Panc1 (cell line): Measurements from ENCODE around the gene FAM83F. TPM values are rescaled to one million over a fixed set of nuclear protein-coding genes. Genes with fewer than 3 reads are reported as not detected.

ENCODE experiments used
- ATAC-seq: fragments of 200-7000 bp; cut with Tn5 transposase; 2 replicates; pipeline ENCODE4 v1.9.1; 2020; ENCODE audit warnings: mild to moderate bottlenecking, moderate library complexity
- BruUV-seq: library from RNA; stranded (reverse); fragments of 400-500 nt; replicated peaks from 2 replicates; lab custom pipeline; 2021; lab: Mats Ljungman, UMichigan
- CTCF ChIA-PET: fragments of 300-600 bp; sonication (Branson Sonifier 250); formaldehyde crosslinking; loops from one replicate; lab custom pipeline; 2022; ENCODE audit warnings: antibody characterized with exemption; lab: Charles Lee
- POLR2A ChIA-PET: fragments of 300-600 bp; sonication (Branson Sonifier 250); formaldehyde crosslinking; loops from one replicate; lab custom pipeline; 2022; ENCODE audit warnings: antibody characterized with exemption; lab: Charles Lee
- DNase-seq: peaks from one replicate; pipeline ENCODE4 v3.0.0-alpha.2; 2010; ENCODE audit warnings: low read depth, low spot score
- H3K27ac ChIP-seq: 2 replicates; pipeline ENCODE4 v1.5.1; 2011; ENCODE audit warnings: mild to moderate bottlenecking, low read length, inconsistent platforms
- H3K27me3 ChIP-seq: fragments of 200-500 bp; sonication (Bioruptor generic); 2 replicates; pipeline ENCODE4 v1.6.0; 2014; ENCODE audit warnings: low read length, inconsistent platforms; ENCODE audit not compliant: control insufficient read depth, insufficient read depth
- H3K36me3 ChIP-seq: fragments of 200-500 bp; sonication (Bioruptor generic); 2 replicates; pipeline ENCODE4 v1.5.1; 2014; ENCODE audit warnings: inconsistent platforms, mild to moderate bottlenecking, low read length, moderate library complexity; ENCODE audit not compliant: control insufficient read depth, insufficient read depth
- H3K4me1 ChIP-seq: 2 replicates; pipeline ENCODE4 v1.5.1; 2011; ENCODE audit warnings: inconsistent platforms, mild to moderate bottlenecking, low read length, moderate library complexity; ENCODE audit not compliant: control insufficient read depth, insufficient read depth
- H3K4me3 ChIP-seq, 2 experiments: 2 replicates each; pipeline ENCODE4 v1.5.1; 2011 to 2012; ENCODE audit warnings: low read depth in 2 of 2, low read length in 2 of 2, mild to moderate bottlenecking in 2 of 2, inconsistent platforms in 1 of 2, moderate library complexity in 1 of 2
- H3K9me3 ChIP-seq: fragments of 200-500 bp; sonication (Bioruptor generic); 2 replicates; pipeline ENCODE4 v1.5.1; 2014; ENCODE audit warnings: low read depth, mild to moderate bottlenecking, inconsistent platforms, low read length, moderate library complexity; ENCODE audit not compliant: control insufficient read depth, insufficient read depth
- CTCF ChIP-seq: fragments of 450-650 bp; IDR thresholded peaks from 2 replicates; pipeline ENCODE4 v1.5.1; 2017; ENCODE audit warnings: mild to moderate bottlenecking
- POLR2AphosphoS5 ChIP-seq: IDR thresholded peaks from 2 replicates; pipeline ENCODE4 v1.6.1; 2012; ENCODE audit warnings: mild to moderate bottlenecking, low read depth, low read length, moderate library complexity
- REST ChIP-seq, 2 experiments: IDR thresholded peaks; 2 replicates each; pipeline ENCODE4 v1.6.1; 2011 to 2012; ENCODE audit warnings: low read depth in 2 of 2, control low read depth in 1 of 2, low read length in 1 of 2, mild to moderate bottlenecking in 1 of 2, moderate library complexity in 1 of 2; ENCODE audit not compliant: insufficient read depth in 1 of 2
- SIN3A ChIP-seq: IDR thresholded peaks from 2 replicates; pipeline ENCODE4 v1.6.1; 2012; ENCODE audit warnings: low read depth, mild to moderate bottlenecking, low read length, moderate library complexity, borderline replicate concordance; ENCODE audit not compliant: insufficient read depth
- TCF7L2 ChIP-seq: IDR thresholded peaks from 2 replicates; pipeline ENCODE4 v1.6.1; 2011; ENCODE audit warnings: mild to moderate bottlenecking, low read depth, low read length, inconsistent platforms
- in situ Hi-C: cut with HindIII; loops from 2 replicates; pipeline ENCODE4 v1.10.0; 2016; ENCODE audit warnings: low sequenced_read_pairs, low pct_unique_long_range_greater_than_20kb
- intact Hi-C: fragments of 100-400 bp; cut with micrococcal nuclease; formaldehyde crosslinking; loops from one replicate; pipeline ENCODE4 v1.10.0; 2022; ENCODE audit not compliant: unreplicated experiment
- total RNA-seq: library from RNA; stranded (reverse); gene quantifications from one replicate; pipeline ENCODE4 v1.2.1, GENCODE V29; 2021; ENCODE audit not compliant: unreplicated experiment

Gene FAM83F
- total RNA-seq, 1 experiment from 2014 or later: 0.05 TPM

- in situ Hi-C loops (no loop called here), intact Hi-C loops (no loop called here)
- no peak overlapping the region for H3K27ac ChIP-seq
- H3K4me1 ChIP-seq: no peaks in the 10 kb centered on the region
- H3K36me3 ChIP-seq: no peaks in the 10 kb centered on the region
- ChIA-PET POLR2A (no interaction called here), CTCF (no interaction called here)
- H3K9me3 ChIP-seq: no peaks in the 10 kb centered on the region
- no peak overlapping the region for H3K4me3 ChIP-seq
- ATAC-seq: no peak
- no peak for DNase-seq
- TF ChIP-seq CTCF (no peak), POLR2AphosphoS5 (no peak), REST (IDR thresholded peaks at IDR 0.05; ENCODE audit: insufficient read depth in 1 of 2, low read depth in 2 of 2, low read length in 1 of 2) (no peak), TCF7L2 (no peak), SIN3A (no peak)
- no peaks in the 10 kb centered on the region; the same call in 1 of the 2 replicates for H3K27me3 ChIP-seq
- BruUV-seq: no TSS peak
Observed at GRCh38 chr22:39989633-39990032, 5.1 kb upstream of the FAM83F start.

GRCh38 chr22:39990686-39991085 is 4.1 kb upstream of the FAM83F start:
- Histone ChIP-seq H3K9me3 (no peaks in the 10 kb centered on the region), H3K27me3 (no peaks in the 10 kb centered on the region), H3K36me3 (no peaks in the 10 kb centered on the region; the same call in 1 of the 2 replicates), H3K27ac (no peak overlapping the region), H3K4me3 (no peak overlapping the region), H3K4me1 (no peaks in the 10 kb centered on the region)
- TF ChIP-seq TCF7L2 (no peak), POLR2AphosphoS5 (no peak), SIN3A (no peak), REST (IDR thresholded peaks at IDR 0.05; ENCODE audit: insufficient read depth in 1 of 2, low read depth in 2 of 2, low read length in 1 of 2) (no peak), CTCF (no peak)
- CTCF ChIA-PET: no interaction called here
- ATAC-seq (no peak), DNase-seq (no peak)
- no TSS peak for BruUV-seq
- intact Hi-C loops: no loop called here
- in situ Hi-C loops: no loop called here
- POLR2A ChIA-PET: no interaction called here
